ENCODE data around the gene TIMP4.

- TF ChIP-seq CTCF (IDR thresholded peaks at IDR 0.05; ENCODE audit: borderline replicate concordance, extremely low read depth, low read length, poor library complexity, severe bottlenecking) (no peak), EZH2 (IDR thresholded peaks at IDR 0.05; ENCODE audit: borderline replicate concordance, low read depth, low read length, severe bottlenecking) (no peak)
These were observed 25.8 kb downstream of the TIMP4 start for GRCh38 chr3:12132881-12133280.

Measured in DND-41 (cell line).